ENCODE results near the gene NEDD9.

DNA sequence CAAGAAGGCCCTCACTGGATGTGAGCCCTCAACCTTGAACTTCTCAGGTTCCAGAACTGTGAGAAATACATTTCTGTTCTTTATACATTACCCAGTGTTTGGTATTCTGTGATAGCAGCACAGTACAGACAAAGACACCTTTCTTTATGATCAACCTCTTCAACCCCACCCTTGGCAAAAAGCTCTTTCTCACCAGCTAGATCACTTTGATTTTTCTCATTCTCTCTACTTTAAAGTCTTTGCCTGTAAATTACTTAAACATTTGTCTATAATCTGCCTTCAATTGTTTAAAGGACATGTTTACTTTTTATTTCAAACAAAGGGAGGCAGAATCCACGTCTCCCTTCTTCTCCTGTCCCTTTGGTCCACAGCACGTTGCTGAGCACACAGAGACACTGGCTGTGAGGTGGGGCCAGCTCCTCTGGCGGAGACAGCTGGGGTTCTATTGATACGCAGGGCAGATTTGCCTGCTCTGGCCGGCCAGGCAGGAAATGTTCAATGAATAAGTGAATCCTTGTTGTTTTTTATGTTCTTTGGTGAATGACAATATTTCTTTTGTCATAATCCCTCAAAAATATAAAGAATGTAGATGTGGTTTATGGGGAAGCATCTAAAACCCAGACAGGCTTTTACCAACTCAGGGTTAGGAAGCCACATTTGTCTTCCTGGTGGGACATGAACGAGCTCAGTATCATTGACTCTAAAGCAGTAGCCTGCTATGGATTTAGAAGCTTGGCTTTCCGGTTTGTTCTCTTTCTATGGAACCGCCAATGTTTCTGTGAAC, 52.9 kb downstream of the NEDD9 start:
- TF ChIP-seq, protein P1, sequence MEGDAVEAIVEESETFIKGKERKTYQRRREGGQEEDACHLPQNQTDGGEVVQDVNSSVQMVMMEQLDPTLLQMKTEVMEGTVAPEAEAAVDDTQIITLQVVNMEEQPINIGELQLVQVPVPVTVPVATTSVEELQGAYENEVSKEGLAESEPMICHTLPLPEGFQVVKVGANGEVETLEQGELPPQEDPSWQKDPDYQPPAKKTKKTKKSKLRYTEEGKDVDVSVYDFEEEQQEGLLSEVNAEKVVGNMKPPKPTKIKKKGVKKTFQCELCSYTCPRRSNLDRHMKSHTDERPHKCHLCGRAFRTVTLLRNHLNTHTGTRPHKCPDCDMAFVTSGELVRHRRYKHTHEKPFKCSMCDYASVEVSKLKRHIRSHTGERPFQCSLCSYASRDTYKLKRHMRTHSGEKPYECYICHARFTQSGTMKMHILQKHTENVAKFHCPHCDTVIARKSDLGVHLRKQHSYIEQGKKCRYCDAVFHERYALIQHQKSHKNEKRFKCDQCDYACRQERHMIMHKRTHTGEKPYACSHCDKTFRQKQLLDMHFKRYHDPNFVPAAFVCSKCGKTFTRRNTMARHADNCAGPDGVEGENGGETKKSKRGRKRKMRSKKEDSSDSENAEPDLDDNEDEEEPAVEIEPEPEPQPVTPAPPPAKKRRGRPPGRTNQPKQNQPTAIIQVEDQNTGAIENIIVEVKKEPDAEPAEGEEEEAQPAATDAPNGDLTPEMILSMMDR (conservative IDR thresholded peaks at IDR 0.05 in 1 of 2, IDR thresholded peaks at IDR 0.05 in 1 of 2; ENCODE audit: low read depth in 1 of 2, low read length in 2 of 2), result no peak
- no peak for TF ChIP-seq EZH2 (IDR thresholded peaks at IDR 0.05; ENCODE audit: low read length, missing control alignments)

Measured in fibroblast of lung (primary cell).